GM23338 (cell line): ENCODE results near the gene TRMT11. TPM values are rescaled to one million over a fixed set of nuclear protein-coding genes. Genes with fewer than 3 reads are reported as not detected.

ENCODE experiments used
- ATAC-seq: fragments of 200-7000 bp; cut with Tn5 transposase; 3 replicates; pipeline ENCODE4 v1.9.1; 2020
- DNase-seq: peaks from one replicate; pipeline ENCODE4 v3.0.0-alpha.2; 2015; ENCODE audit warnings: low spot score
- H2AFZ ChIP-seq: fragments of 200-600 bp; sonication (generic); 2 replicates; pipeline ENCODE4 v1.8.0; 2016; ENCODE audit warnings: antibody characterized with exemption, mild to moderate bottlenecking, moderate library complexity
- H3F3A ChIP-seq: fragments of 200-600 bp; sonication (generic); replicated peaks from 2 replicates; pipeline ENCODE4 v1.8.0; 2017; ENCODE audit warnings: antibody characterized with exemption, mixed run types, low read depth
- H3K27ac ChIP-seq: fragments of 200-600 bp; sonication (generic); 2 replicates; pipeline ENCODE4 v1.6.1; 2016; ENCODE audit warnings: low read depth
- H3K27me3 ChIP-seq: fragments of 200-600 bp; sonication (generic); 2 replicates; pipeline ENCODE4 v1.8.0; 2016; ENCODE audit warnings: mild to moderate bottlenecking, mixed run types, moderate library complexity; ENCODE audit not compliant: insufficient read depth
- H3K36me3 ChIP-seq: fragments of 200-600 bp; sonication (generic); 2 replicates; pipeline ENCODE4 v1.8.0; 2016; ENCODE audit warnings: mild to moderate bottlenecking; ENCODE audit not compliant: insufficient read depth
- H3K4me1 ChIP-seq: fragments of 200-600 bp; sonication (generic); 2 replicates; pipeline ENCODE4 v1.8.0; 2016; ENCODE audit warnings: mild to moderate bottlenecking, moderate library complexity; ENCODE audit not compliant: insufficient read depth
- H3K4me2 ChIP-seq: fragments of 200-600 bp; sonication (generic); 2 replicates; pipeline ENCODE4 v1.7.1; 2017; ENCODE audit warnings: mixed run types
- H3K4me3 ChIP-seq: fragments of 200-600 bp; sonication (generic); 2 replicates; pipeline ENCODE4 v1.6.1; 2016; ENCODE audit warnings: mixed run types
- H3K79me2 ChIP-seq: fragments of 200-600 bp; sonication (generic); replicated peaks from 2 replicates; pipeline ENCODE4 v1.8.0; 2017; ENCODE audit warnings: mild to moderate bottlenecking; ENCODE audit not compliant: insufficient read depth
- H3K9me2 ChIP-seq: fragments of 200-600 bp; sonication (generic); 2 replicates; pipeline ENCODE4 v1.8.0; 2017; ENCODE audit not compliant: insufficient read depth
- H4K20me1 ChIP-seq: fragments of 200-600 bp; sonication (generic); replicated peaks from 2 replicates; pipeline ENCODE4 v1.8.0; 2017; ENCODE audit warnings: mild to moderate bottlenecking; ENCODE audit not compliant: insufficient read depth
- H3K27ac Mint-ChIP-seq: 2 replicates; pipeline ENCODE4 v1.8.0; 2020; ENCODE audit warnings: inconsistent platforms, mild to moderate bottlenecking, moderate library complexity, mixed read lengths
- H3K27me3 Mint-ChIP-seq: 3 replicates; pipeline ENCODE4 v1.8.0; 2022; ENCODE audit warnings: low read depth, mild to moderate bottlenecking, moderate library complexity, mixed read lengths, inconsistent platforms; ENCODE audit not compliant: insufficient read depth, poor library complexity
- H3K36me3 Mint-ChIP-seq: 3 replicates; pipeline ENCODE4 v1.8.0; 2021; ENCODE audit warnings: low read depth, mild to moderate bottlenecking, inconsistent platforms, moderate library complexity, mixed read lengths
- H3K4me1 Mint-ChIP-seq: 3 replicates; pipeline ENCODE4 v1.8.0; 2020; ENCODE audit warnings: mild to moderate bottlenecking, inconsistent platforms, mixed read lengths
- H3K4me3 Mint-ChIP-seq: 3 replicates; pipeline ENCODE4 v1.8.0; 2021; ENCODE audit warnings: moderate library complexity, mild to moderate bottlenecking, inconsistent platforms, mixed read lengths
- H3K9me3 Mint-ChIP-seq: 3 replicates; pipeline ENCODE4 v1.8.0; 2020; ENCODE audit warnings: moderate library complexity, mild to moderate bottlenecking, inconsistent platforms, mixed read lengths
- CTCF ChIP-seq, 2 experiments: fragments of 200-600 bp in 1 of 2; sonication (generic) in 1 of 2; conservative IDR thresholded peaks; 2 replicates each; pipeline versions ENCODE4 v1.5.1 to v1.6.1; 2016 to 2017; ENCODE audit warnings: antibody characterized with exemption in 2 of 2, low read depth in 2 of 2, mild to moderate bottlenecking in 2 of 2, moderate library complexity in 1 of 2
- EZH2 ChIP-seq: fragments of 200-600 bp; sonication (generic); IDR thresholded peaks from one replicate; pipeline ENCODE4 v1.8.0; 2017; ENCODE audit warnings: antibody characterized with exemption, mild to moderate bottlenecking, low read depth; ENCODE audit not compliant: unreplicated experiment
- EZH2phosphoT487 ChIP-seq: fragments of 200-600 bp; sonication (generic); IDR thresholded peaks from one replicate; pipeline ENCODE4 v1.8.1; 2018; ENCODE audit warnings: antibody characterized with exemption; ENCODE audit not compliant: unreplicated experiment
- NANOG ChIP-seq: IDR thresholded peaks from 2 replicates; pipeline ENCODE4 v1.6.1; 2016; ENCODE audit warnings: antibody characterized with exemption, borderline replicate concordance
- POLR2AphosphoS5 ChIP-seq: IDR thresholded peaks from 2 replicates; pipeline ENCODE4 v1.6.1; 2016; ENCODE audit warnings: antibody characterized with exemption, low read depth
- STAT1 ChIP-seq: IDR thresholded peaks from one replicate; pipeline ENCODE4 v1.6.1; 2016; ENCODE audit warnings: antibody characterized with exemption; ENCODE audit not compliant: unreplicated experiment
- ZNF331 ChIP-seq: fragments of 250-450 bp; sonication (Bioruptor Pico); IDR thresholded peaks from 2 replicates; pipeline ENCODE4 v1.5.0; 2020; ENCODE audit warnings: low read depth, mild to moderate bottlenecking, moderate library complexity
- polyA plus RNA-seq: library from polyadenylated mRNA; unstranded; fragments of >200 nt; fragmentation: Nextera tagmentation; extraction: Ambion mirVana; gene quantifications from 2 replicates; pipeline ENCODE4 v1.2.1, GENCODE V29; 2016
- total RNA-seq: library from RNA; depleted of rRNA; stranded (reverse); fragments of >200 nt; shearing (Covaris generic); gene quantifications from 2 replicates; pipeline ENCODE4 v1.2.3, GENCODE V29; 2014
- TF ChIP-seq, protein P1 (sequence below): fragments of 250-450 bp; sonication (Bioruptor Pico); IDR thresholded peaks from 2 replicates; pipeline ENCODE4 v1.5.0; 2020; ENCODE audit warnings: mild to moderate bottlenecking, moderate library complexity

The TRMT11 gene
- total and polyA plus RNA-seq, 2 experiments from 2014 or later: 49.5 to 50.9 TPM

DNA sequence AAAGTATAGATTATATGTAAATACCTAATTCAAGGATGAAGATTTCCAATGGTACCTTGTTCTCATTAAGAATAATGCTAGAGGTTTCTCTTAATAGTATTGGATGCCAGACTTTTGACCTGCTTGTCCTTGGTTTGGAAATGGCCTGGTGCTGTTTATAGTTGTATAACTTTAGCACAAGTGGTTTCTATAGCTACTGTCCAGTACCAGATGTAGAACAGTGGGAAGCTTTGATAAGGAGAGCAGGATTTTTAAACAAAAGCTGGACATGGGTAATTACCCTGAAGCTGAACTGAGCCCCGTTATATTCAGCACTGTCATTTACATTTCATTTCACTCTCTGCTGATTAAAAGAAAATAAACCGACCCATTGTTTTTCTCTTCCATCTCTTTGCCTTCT lies 43.7 kb downstream of the TRMT11 start:
- no peak for TF ChIP-seq POLR2AphosphoS5
- TF ChIP-seq NANOG: no peak
- no peak for TF ChIP-seq STAT1
- no peak for TF ChIP-seq ZNF331 (CRISPR knock-in tag)
- no peak for TF ChIP-seq EZH2phosphoT487
- TF ChIP-seq, protein P1, sequence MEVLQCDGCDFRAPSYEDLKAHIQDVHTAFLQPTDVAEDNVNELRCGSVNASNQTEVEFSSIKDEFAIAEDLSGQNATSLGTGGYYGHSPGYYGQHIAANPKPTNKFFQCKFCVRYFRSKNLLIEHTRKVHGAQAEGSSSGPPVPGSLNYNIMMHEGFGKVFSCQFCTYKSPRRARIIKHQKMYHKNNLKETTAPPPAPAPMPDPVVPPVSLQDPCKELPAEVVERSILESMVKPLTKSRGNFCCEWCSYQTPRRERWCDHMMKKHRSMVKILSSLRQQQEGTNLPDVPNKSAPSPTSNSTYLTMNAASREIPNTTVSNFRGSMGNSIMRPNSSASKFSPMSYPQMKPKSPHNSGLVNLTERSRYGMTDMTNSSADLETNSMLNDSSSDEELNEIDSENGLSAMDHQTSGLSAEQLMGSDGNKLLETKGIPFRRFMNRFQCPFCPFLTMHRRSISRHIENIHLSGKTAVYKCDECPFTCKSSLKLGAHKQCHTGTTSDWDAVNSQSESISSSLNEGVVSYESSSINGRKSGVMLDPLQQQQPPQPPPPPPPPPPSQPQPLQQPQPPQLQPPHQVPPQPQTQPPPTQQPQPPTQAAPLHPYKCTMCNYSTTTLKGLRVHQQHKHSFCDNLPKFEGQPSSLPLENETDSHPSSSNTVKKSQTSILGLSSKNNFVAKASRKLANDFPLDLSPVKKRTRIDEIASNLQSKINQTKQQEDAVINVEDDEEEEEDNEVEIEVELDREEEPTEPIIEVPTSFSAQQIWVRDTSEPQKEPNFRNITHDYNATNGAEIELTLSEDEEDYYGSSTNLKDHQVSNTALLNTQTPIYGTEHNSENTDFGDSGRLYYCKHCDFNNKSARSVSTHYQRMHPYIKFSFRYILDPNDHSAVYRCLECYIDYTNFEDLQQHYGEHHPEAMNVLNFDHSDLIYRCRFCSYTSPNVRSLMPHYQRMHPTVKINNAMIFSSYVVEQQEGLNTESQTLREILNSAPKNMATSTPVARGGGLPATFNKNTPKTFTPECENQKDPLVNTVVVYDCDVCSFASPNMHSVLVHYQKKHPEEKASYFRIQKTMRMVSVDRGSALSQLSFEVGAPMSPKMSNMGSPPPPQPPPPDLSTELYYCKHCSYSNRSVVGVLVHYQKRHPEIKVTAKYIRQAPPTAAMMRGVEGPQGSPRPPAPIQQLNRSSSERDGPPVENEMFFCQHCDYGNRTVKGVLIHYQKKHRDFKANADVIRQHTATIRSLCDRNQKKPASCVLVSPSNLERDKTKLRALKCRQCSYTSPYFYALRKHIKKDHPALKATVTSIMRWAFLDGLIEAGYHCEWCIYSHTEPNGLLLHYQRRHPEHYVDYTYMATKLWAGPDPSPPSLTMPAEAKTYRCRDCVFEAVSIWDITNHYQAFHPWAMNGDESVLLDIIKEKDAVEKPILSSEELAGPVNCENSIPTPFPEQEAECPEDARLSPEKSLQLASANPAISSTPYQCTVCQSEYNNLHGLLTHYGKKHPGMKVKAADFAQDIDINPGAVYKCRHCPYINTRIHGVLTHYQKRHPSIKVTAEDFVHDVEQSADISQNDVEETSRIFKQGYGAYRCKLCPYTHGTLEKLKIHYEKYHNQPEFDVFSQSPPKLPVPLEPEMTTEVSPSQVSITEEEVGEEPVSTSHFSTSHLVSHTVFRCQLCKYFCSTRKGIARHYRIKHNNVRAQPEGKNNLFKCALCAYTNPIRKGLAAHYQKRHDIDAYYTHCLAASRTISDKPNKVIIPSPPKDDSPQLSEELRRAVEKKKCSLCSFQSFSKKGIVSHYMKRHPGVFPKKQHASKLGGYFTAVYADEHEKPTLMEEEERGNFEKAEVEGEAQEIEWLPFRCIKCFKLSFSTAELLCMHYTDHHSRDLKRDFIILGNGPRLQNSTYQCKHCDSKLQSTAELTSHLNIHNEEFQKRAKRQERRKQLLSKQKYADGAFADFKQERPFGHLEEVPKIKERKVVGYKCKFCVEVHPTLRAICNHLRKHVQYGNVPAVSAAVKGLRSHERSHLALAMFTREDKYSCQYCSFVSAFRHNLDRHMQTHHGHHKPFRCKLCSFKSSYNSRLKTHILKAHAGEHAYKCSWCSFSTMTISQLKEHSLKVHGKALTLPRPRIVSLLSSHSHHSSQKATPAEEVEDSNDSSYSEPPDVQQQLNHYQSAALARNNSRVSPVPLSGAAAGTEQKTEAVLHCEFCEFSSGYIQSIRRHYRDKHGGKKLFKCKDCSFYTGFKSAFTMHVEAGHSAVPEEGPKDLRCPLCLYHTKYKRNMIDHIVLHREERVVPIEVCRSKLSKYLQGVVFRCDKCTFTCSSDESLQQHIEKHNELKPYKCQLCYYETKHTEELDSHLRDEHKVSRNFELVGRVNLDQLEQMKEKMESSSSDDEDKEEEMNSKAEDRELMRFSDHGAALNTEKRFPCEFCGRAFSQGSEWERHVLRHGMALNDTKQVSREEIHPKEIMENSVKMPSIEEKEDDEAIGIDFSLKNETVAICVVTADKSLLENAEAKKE (CRISPR knock-in tag): no peak
- TF ChIP-seq EZH2: no peak
- no peak for TF ChIP-seq CTCF (conservative IDR thresholded peaks at IDR 0.05; ENCODE audit: low read depth in 2 of 2)
- ATAC-seq: no peak
- no peaks in the 10 kb centered on the region for H3K9me2 ChIP-seq

More for the DNA sequence above, 43.7 kb downstream of the TRMT11 start:
- Histone ChIP-seq H3F3A (no peaks in the 10 kb centered on the region), H3K27ac (no peak overlapping the region), H3K36me3 (0 out of 2 replicates have a peak, but pooled peaks cover 4% of the 10 kb centered on the region), H4K20me1 (no peaks in the 10 kb centered on the region), H3K4me2 (no peak overlapping the region), H3K79me2 (no peaks in the 10 kb centered on the region), H3K4me3 (no peak overlapping the region), H3K4me1 (no peaks in the 10 kb centered on the region), H2AFZ (no peak overlapping the region), H3K27me3 (no peaks in the 10 kb centered on the region)
- H3K27ac Mint-ChIP-seq: no peak overlapping the region
- no peak for DNase-seq
- no peaks in the 10 kb centered on the region for H3K27me3 Mint-ChIP-seq
- no peaks in the 10 kb centered on the region for H3K9me3 Mint-ChIP-seq
- H3K4me3 Mint-ChIP-seq: no peak overlapping the region
- H3K36me3 Mint-ChIP-seq: peaks cover 17% of the 10 kb centered on the region
- no peaks in the 10 kb centered on the region for H3K4me1 Mint-ChIP-seq
